C4-2B (cell line): Measurements from ENCODE around the gene CTSH.

Experiments
- CTCF ChIP-seq: fragments of 450-650 bp; conservative IDR thresholded peaks from 2 replicates; pipeline ENCODE4 v1.5.1; 2017; ENCODE audit warnings: mild to moderate bottlenecking
- ZFX ChIP-seq: fragments of 450-650 bp; IDR thresholded peaks from 2 replicates; pipeline ENCODE4 v1.6.1; 2017

- no peak for TF ChIP-seq CTCF
- TF ChIP-seq ZFX = no peak
These were observed 47.0 kb upstream of the CTSH start for GRCh38 chr15:78991879-78992278.
